T-helper 2 cell treated with Interferon-gamma antibody and Interleukin-4, amounts not matched to agents 100 ng/mL and 5 ng/mL, for 36 hours (primary cell): ENCODE data around the gene VTI1A. TPM values are rescaled to one million over a fixed set of nuclear protein-coding genes. Genes with fewer than 3 reads are reported as not detected.

Source experiments
- intact Hi-C: fragments of 100-400 bp; cut with micrococcal nuclease; formaldehyde crosslinking; loops from one replicate; pipeline ENCODE4 v1.15.1; 2023
- total RNA-seq: library from RNA; stranded (reverse); gene quantifications from 2 replicates; pipeline ENCODE4 v1.2.3, GENCODE V29; 2022

VTI1A gene
- total RNA-seq, 1 donor from 2014 or later, result 41.5 TPM

- intact Hi-C loops, result no loop called here
Observed at GRCh38 chr10:112672706-112673105, 225.7 kb downstream of the VTI1A start.

GRCh38 chr10:112675560-112676083 is 228.6 kb downstream of the VTI1A start:
- intact Hi-C loops, result no loop called here

- intact Hi-C loops, result no loop called here
Observed at GRCh38 chr10:112677689-112678088, 230.7 kb downstream of the VTI1A start.

- intact Hi-C loops, result no loop called here
Observed at GRCh38 chr10:112678581-112678980, 231.6 kb downstream of the VTI1A start.

GRCh38 chr10:112678987-112679386 is 232.0 kb downstream of the VTI1A start:
- intact Hi-C loops, result no loop called here

GRCh38 chr10:112679392-112679791 is 232.4 kb downstream of the VTI1A start:
- intact Hi-C loops, result no loop called here

- intact Hi-C loops, result no loop called here
Observed at GRCh38 chr10:112680586-112680985, 233.6 kb downstream of the VTI1A start.

GRCh38 chr10:112687647-112688046 is 240.6 kb downstream of the VTI1A start:
- intact Hi-C loops, result no loop called here

GRCh38 chr10:112689327-112690072 is 242.5 kb downstream of the VTI1A start:
- intact Hi-C loops, result no loop called here

- intact Hi-C loops, result no loop called here
Observed at GRCh38 chr10:112695539-112695938, 248.5 kb downstream of the VTI1A start.

- intact Hi-C loops, result no loop called here
Observed at GRCh38 chr10:112696592-112696991, 249.6 kb downstream of the VTI1A start.

- intact Hi-C loops, result no loop called here
Observed at GRCh38 chr10:112698133-112698817, 251.3 kb downstream of the VTI1A start.

- intact Hi-C loops, result no loop called here
Observed at GRCh38 chr10:112698818-112699164, 251.8 kb downstream of the VTI1A start.

- intact Hi-C loops, result no loop called here
Observed at GRCh38 chr10:112700215-112700671, 253.2 kb downstream of the VTI1A start.

GRCh38 chr10:112701211-112701877 is 254.3 kb downstream of the VTI1A start:
- intact Hi-C loops, result no loop called here

GRCh38 chr10:112701878-112702255 is 254.9 kb downstream of the VTI1A start:
- intact Hi-C loops, result no loop called here

GRCh38 chr10:112706577-112706976 is 259.6 kb downstream of the VTI1A start:
- intact Hi-C loops, result no loop called here

GRCh38 chr10:112708461-112708860 is 261.4 kb downstream of the VTI1A start:
- intact Hi-C loops, result no loop called here

GRCh38 chr10:112710528-112710927 is 263.5 kb downstream of the VTI1A start:
- intact Hi-C loops, result no loop called here

GRCh38 chr10:112711366-112711765 is 264.4 kb downstream of the VTI1A start:
- intact Hi-C loops, result no loop called here

- intact Hi-C loops, result no loop called here
Observed at GRCh38 chr10:112712536-112712935, 265.5 kb downstream of the VTI1A start.

- intact Hi-C loops, result no loop called here
Observed at GRCh38 chr10:112713411-112713810, 266.4 kb downstream of the VTI1A start.
